B cell (primary cell): ENCODE results near the gene CHFR.

Experiments used
- EZH2 ChIP-seq: IDR thresholded peaks from 2 replicates; pipeline ENCODE4 v1.6.1; 2012; ENCODE audit warnings: borderline replicate concordance, low read depth, mild to moderate bottlenecking, moderate library complexity, low read length; ENCODE audit not compliant: insufficient read depth, poor library complexity, severe bottlenecking
- TF ChIP-seq, protein P1 (sequence below): fragments of 200-600 bp; IDR thresholded peaks from one replicate; pipeline ENCODE4 v1.8.0; 2022; ENCODE audit warnings: antibody characterized with exemption, mild to moderate bottlenecking

- TF ChIP-seq, protein P1, sequence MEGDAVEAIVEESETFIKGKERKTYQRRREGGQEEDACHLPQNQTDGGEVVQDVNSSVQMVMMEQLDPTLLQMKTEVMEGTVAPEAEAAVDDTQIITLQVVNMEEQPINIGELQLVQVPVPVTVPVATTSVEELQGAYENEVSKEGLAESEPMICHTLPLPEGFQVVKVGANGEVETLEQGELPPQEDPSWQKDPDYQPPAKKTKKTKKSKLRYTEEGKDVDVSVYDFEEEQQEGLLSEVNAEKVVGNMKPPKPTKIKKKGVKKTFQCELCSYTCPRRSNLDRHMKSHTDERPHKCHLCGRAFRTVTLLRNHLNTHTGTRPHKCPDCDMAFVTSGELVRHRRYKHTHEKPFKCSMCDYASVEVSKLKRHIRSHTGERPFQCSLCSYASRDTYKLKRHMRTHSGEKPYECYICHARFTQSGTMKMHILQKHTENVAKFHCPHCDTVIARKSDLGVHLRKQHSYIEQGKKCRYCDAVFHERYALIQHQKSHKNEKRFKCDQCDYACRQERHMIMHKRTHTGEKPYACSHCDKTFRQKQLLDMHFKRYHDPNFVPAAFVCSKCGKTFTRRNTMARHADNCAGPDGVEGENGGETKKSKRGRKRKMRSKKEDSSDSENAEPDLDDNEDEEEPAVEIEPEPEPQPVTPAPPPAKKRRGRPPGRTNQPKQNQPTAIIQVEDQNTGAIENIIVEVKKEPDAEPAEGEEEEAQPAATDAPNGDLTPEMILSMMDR, result no peak
- no peak for TF ChIP-seq EZH2
Observed at GRCh38 chr12:132936163-132936562, 48.8 kb upstream of the CHFR start.
